GM19238 (cell line): ENCODE results near the gene RALA.
"Not testable (repeated sequence)": the region's sequence is repeated elsewhere in the genome, so short reads cannot be mapped to it uniquely, and the experiment has no call there.

Experiments used
- DNase-seq: peaks from one replicate; pipeline ENCODE4 v3.0.0; 2011; ENCODE audit warnings: low spot score; ENCODE audit not compliant: insufficient read length

Gene RALA

GRCh38 chr7:39645482-39646407 lies 22.4 kb downstream of the RALA start:
- no peak for DNase-seq

DNA sequence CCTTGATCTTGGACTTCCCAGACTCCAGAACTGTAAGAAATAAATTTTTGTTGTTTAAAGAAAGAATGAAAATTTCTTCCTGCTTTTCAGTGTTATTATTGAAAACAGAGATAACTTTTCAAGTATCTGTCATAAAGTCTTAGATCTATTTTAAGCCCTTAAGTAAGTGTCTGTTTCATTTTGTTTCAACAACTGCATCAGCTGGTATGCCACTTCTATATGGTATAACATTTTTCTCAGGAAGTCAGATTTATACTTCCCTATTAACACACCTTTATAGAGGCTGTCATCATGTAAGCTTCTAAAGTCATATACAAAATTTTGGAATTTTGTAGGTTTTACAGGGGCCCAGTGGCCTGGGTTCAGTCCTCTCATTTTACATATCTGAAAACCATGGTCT lies 24.4 kb downstream of the RALA start:
- no peak for DNase-seq

DNA sequence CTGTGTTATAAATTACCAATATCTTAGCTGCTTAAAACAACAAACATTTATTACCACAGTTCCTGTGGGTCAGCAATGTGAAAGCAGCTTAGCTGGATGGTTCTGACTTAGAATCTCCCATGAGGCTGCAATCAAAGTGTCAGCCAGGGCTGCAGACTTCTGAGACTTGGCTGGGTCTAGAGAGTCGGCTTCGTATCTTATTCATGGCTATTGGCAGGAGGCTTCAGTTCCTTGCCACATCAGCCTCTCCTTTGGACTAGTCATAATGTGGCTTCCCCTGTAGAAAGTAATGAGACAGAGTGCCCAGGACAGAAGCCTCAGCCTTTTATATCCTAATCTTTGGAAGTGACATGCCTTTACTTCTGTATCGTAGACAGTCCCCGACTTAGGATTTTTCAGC lies 27.3 kb downstream of the RALA start:
- DNase-seq, result no peak

GRCh38 chr7:39651265-39651664 lies 27.9 kb downstream of the RALA start:
- DNase-seq, result no peak

DNA sequence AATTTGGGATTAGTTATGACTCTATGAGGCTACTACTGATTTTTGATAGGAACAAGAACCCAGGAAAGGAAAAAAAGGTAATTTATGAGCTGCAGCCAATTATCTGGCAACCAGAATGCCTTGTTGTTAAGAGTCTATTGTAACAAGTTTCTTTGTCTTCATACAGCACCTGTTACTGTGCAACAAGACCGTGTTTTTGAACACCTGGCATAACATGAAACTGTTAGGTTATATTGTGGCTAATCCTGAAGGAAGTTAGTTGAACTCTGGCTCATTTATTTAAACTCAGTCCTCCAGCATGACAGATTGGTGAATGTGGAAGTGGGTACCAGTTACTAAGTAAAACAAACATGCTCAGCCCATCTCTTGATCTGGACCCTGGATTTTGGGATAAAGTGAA lies 33.0 kb downstream of the RALA start:
- DNase-seq, result no peak

- no peak for DNase-seq
These were observed 36.1 kb downstream of the RALA start for GRCh38 chr7:39659356-39660013.

GRCh38 chr7:39661960-39662359 lies 38.6 kb downstream of the RALA start:
- no peak for DNase-seq

DNA sequence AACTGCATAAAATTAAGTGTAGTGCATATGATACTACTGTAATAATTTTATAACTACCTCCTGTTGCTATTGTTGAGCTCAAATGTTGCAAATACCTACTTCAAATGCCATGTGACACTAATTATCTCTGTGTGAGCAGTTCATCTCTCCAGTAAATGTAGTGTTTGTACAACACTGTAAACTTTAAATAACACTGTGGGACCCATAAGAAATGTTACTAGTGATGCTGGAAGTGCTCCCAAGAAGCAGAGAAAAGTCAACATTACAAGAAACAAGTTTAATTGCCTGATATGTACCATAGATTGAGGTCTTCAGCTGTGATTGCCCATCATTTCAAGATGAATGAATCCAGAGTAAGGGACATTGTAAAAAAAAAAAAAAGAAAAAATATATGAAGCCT lies 39.9 kb downstream of the RALA start:
- DNase-seq, result no peak

- no peak for DNase-seq
These were observed 40.7 kb downstream of the RALA start for GRCh38 chr7:39664057-39664456.

- no peak for DNase-seq
These were observed 41.2 kb downstream of the RALA start for GRCh38 chr7:39664585-39664984.

DNA sequence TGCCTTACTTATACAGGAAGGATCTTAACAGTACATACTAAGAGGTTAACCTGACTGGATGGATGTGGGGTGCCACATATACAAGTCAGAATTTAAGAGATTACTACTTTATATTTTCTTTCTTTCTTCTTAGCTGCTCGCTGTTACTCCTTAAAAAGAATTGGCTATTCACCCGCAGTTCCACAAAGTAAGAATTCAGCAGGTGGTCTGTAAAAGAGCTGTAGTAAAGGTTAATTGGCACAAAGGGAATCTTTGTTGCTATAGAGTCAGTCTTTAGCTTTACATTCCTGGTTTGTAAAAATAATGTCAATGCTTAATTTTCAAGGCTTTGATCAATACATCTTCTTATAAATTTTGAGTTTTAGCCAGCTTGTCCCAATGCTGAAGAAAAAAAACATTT lies 43.2 kb downstream of the RALA start:
- no peak for DNase-seq

- no peak for DNase-seq
These were observed 44.1 kb downstream of the RALA start for GRCh38 chr7:39667341-39667923.

DNA sequence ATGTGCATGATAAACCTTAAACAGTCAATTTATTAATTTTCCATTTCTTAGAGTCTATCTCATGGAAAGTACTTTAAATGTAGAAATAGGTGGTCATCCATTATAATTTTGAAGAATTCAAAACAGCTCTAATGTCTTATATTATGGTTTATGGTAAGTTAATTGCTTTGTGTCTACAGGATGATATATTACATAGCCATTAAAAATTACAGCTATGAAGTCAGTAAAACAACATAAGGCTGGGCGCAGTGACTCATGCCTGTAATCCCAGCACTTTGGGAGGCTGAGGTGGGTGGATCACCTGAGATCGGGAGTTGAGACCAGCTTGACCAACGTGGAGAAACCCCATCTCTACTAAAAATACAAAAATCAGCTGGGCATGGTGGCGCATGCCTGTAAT lies 44.9 kb downstream of the RALA start:
- DNase-seq, result not testable (repeated sequence)

DNA sequence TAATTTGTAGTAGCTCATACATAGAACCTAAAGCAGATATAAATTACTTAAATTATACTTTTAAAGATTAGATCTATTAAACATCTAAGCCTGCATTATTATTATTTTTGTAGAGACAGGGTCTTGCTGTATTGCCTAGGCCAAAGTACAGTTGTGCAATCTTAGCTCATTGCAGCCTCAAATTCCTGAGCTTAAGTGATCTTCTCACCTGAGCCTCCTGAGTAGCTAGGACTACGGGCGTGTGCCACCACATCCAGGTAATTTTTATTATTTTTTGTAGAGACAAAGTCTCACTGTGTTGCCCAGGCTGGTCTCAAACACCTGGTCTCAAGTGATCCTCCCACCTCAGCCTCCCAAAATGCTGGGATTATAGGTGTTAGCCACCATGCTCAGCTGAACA lies 46.7 kb downstream of the RALA start:
- DNase-seq, result no peak

- no peak for DNase-seq
These were observed 47.6 kb downstream of the RALA start for GRCh38 chr7:39670934-39671333.

DNA sequence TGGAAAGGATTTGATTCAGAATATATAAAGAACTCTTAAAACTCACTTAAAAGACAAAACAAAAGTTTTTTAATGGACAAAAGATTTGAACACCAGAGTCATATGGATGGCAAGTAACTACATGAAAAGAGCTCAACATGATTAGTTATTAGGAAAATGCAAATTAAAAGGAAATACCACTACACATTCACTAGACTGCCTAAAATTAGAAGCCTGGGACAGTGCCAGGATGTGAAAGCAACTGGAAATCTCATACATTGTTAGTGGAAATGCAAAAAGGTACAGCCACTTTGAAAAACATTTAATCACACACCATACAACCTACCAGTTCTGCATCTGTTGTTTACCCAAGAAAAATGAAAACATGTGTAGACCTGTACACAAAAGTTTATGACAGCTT lies 48.8 kb downstream of the RALA start:
- no peak for DNase-seq

- no peak for DNase-seq
These were observed 50.5 kb downstream of the RALA start for GRCh38 chr7:39673868-39674267.

DNA sequence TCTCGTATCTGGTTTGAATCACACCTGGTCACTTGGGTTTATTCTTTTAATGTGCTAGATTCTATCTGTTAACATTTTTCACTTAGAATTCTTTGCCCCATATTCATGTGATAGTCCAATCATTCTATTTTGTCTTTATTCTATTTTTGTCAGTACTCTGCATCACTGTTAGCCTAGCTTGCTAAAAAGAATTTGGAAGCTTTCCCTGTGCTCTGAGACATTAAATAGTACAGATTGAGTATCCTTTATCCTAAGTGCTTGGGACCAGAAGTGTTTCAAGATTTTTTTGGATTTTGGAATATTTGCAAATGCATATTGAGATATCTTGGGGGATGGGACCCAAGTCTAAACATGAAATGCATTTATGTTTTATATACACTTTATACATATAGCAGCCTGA lies 51.0 kb downstream of the RALA start:
- no peak for DNase-seq

DNA sequence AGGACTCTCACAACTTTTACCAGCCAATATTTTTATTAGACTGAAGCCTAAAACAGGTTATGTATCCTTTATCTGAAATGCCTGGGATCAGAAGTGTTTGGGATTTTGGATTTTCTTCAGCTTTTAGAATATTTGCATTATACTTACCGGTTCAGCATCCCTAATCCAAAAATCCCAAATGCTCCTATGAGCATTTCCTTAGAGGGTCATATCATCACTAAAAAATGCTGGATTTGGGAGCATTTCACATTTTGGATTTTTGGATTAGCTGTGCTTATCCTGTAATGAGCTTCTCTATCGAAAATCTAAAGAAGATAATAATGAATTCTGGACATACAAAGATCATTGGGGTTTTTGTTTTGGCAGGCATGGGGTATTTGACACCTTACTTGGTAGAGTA lies 53.0 kb downstream of the RALA start:
- no peak for DNase-seq

DNA sequence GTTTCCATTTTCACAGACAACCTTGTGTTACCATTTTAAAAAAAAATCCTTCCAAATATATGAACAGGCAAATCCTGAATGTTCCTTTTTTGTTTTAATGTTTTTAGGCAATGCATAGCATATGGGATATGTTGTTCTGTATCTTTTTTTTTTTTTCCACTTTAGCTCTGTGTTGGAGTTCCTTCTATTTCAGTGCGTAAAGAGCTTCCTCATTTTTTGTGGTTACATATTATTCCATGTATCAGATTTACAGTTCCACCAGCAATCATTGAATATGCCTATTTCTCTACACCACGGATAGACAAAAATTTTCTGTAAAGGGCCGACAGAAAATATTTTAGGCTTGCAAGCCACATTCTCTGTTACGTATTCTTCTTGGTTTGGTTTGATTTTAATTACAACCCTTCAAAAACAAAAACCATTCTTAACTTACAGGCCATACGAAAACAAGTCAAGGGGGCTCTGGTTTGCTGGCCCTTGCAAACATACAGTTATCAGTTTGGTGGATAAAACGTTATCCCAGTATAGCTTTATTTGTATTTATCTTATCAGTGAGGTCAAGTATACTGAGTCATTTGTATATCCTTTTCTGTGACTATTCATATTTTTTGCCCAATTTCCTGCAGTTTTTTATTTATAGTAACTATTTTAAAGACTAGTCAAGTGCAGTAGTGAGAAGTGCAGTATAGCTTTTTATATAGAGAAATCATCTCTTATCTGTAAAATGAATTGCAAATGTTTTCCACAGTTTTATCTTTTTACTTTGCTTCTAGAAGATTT lies 55.7 kb downstream of the RALA start:
- no peak for DNase-seq

DNA sequence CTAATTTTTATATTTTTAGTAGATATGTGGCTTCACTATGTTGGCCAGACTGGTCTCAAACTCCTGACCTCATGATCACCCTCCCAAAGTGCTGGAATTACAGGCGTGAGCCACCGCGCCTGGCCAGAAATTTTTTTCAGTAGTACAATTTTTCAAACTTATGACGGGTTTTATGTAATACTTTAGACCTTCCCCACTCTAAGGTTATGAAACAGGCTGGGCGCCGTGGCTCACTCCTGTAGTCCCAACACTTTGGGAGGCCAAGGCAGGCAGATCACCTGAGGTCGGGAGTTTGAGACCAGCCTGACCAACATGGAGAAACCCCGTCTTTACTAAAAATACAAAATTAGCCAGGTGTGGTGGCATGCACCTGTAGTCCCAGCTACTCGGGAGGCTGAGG lies 56.5 kb downstream of the RALA start:
- not testable (repeated sequence) for DNase-seq
